Thymus (tissue), 11 donors: ENCODE results near the gene ANKRD36. TPM values are rescaled to one million over a fixed set of nuclear protein-coding genes. Genes with fewer than 3 reads are reported as not detected.
"Not testable (repeated sequence)": the region's sequence is repeated elsewhere in the genome, so short reads cannot be mapped to it uniquely, and the experiment has no call there.

ENCODE experiments used
- DNase-seq, 9 donors: peaks; one replicate each; pipeline ENCODE4 v3.0.0-alpha.2; 2013; ENCODE audit warnings: low spot score in 9 of 9, low read depth in 6 of 9, missing footprints in 1 of 9
- H3K27ac ChIP-seq, 2 donors: one replicate each; pipeline ENCODE4 v1.5.1; 2013; ENCODE audit warnings: control low read depth in 1 of 2, low read depth in 1 of 2, low read length in 1 of 2, mild to moderate bottlenecking in 1 of 2, moderate library complexity in 1 of 2
- H3K27me3 ChIP-seq, 2 donors: one replicate each; pipeline ENCODE4 v1.5.1; 2013; ENCODE audit warnings: low read length in 1 of 2; ENCODE audit not compliant: control insufficient read depth in 2 of 2, insufficient read depth in 1 of 2
- H3K36me3 ChIP-seq, 2 donors: one replicate each; pipeline ENCODE4 v1.5.1; 2013; ENCODE audit warnings: low read length in 1 of 2, mild to moderate bottlenecking in 1 of 2, moderate library complexity in 1 of 2; ENCODE audit not compliant: control insufficient read depth in 2 of 2, insufficient read depth in 2 of 2
- H3K4me1 ChIP-seq, 2 donors: one replicate each; pipeline ENCODE4 v1.5.1; 2013; ENCODE audit warnings: low read length in 2 of 2; ENCODE audit not compliant: control insufficient read depth in 2 of 2, insufficient read depth in 2 of 2
- H3K4me3 ChIP-seq, 2 donors: one replicate each; pipeline ENCODE4 v1.5.1; 2013; ENCODE audit warnings: low read length in 2 of 2, control low read depth in 1 of 2, mild to moderate bottlenecking in 1 of 2
- H3K9me3 ChIP-seq, 2 donors: one replicate each; pipeline ENCODE4 v1.5.1; 2013; ENCODE audit warnings: low read length in 1 of 2, mild to moderate bottlenecking in 1 of 2; ENCODE audit not compliant: control insufficient read depth in 2 of 2, insufficient read depth in 1 of 2
- WGBS: extraction: QIAGEN DNeasy Blood & Tissue Kit; methylation state at CpG from one replicate; pipeline ENCODE4 v1.1.7; 2013; 5-methylcytosine and 5-hydroxymethylcytosine counted together
- polyA plus RNA-seq: library from polyadenylated mRNA; stranded (reverse); fragments of 200-250 nt; gene quantifications from one replicate; pipeline ENCODE4 v1.2.3, GENCODE V29; 2013
- total RNA-seq: library from RNA; stranded (reverse); fragments of 120-200 nt; gene quantifications from one replicate; pipeline ENCODE4 v1.2.4, GENCODE V29; 2013
- donor health status: healthy.

ANKRD36 gene
- total and polyA plus RNA-seq, 2 donors = 12.9 to 26.8 TPM

- not testable (repeated sequence) for H3K36me3 ChIP-seq, H3K4me1 ChIP-seq, H3K9me3 ChIP-seq, DNase-seq, H3K4me3 ChIP-seq, H3K27ac ChIP-seq, H3K27me3 ChIP-seq
- 95% methylated on average over 9 of the region's 9 CpGs for WGBS
Observed at GRCh38 chr2:97111246-97111645, 1.7 kb upstream of the ANKRD36 start.

GRCh38 chr2:97112320-97113049 lies 468 bp upstream of the ANKRD36 start:
- WGBS = under 1% methylated on average over 40 of the region's 44 CpGs

GRCh38 chr2:97113882-97114255 lies 916 bp downstream of the ANKRD36 start:
- DNase-seq, H3K4me1 ChIP-seq, H3K9me3 ChIP-seq, H3K36me3 ChIP-seq, H3K27me3 ChIP-seq: not testable (repeated sequence)
- WGBS = 2% methylated on average over 15 of the region's 18 CpGs
- peak overlapping the region; percentile 82 to 91 for H3K27ac ChIP-seq
- H3K4me3 ChIP-seq = peak overlapping the region; percentile 60 to 65

More at GRCh38 chr2:97112320-97113049, 468 bp upstream of the ANKRD36 start:
- peak; percentile 2 to 58 (median 27) for DNase-seq
- not testable (repeated sequence) for H3K36me3 ChIP-seq, H3K27me3 ChIP-seq, H3K4me1 ChIP-seq, H3K9me3 ChIP-seq
- Histone ChIP-seq H3K27ac (peak overlapping the region; percentile 81 to 87), H3K4me3 (peak overlapping the region; percentile 59 to 60)

- not testable (repeated sequence) for DNase-seq, H3K27ac ChIP-seq, H3K36me3 ChIP-seq, H3K4me1 ChIP-seq, H3K27me3 ChIP-seq, H3K9me3 ChIP-seq, H3K4me3 ChIP-seq
- 81% methylated on average over 2 of the region's 2 CpGs for WGBS
Observed at GRCh38 chr2:97129090-97129489, 16.1 kb downstream of the ANKRD36 start.

- H3K27me3 ChIP-seq, H3K4me1 ChIP-seq, DNase-seq, H3K4me3 ChIP-seq, H3K9me3 ChIP-seq, H3K27ac ChIP-seq, H3K36me3 ChIP-seq: not testable (repeated sequence)
- 78% methylated on average over 3 of the region's 3 CpGs for WGBS
Observed at GRCh38 chr2:97144016-97144415, 31.1 kb downstream of the ANKRD36 start.

- H3K9me3 ChIP-seq, DNase-seq, H3K4me1 ChIP-seq, H3K36me3 ChIP-seq, H3K4me3 ChIP-seq, H3K27ac ChIP-seq, H3K27me3 ChIP-seq: not testable (repeated sequence)
- WGBS = 89% methylated on average over 1 of the region's 3 CpGs
Observed at GRCh38 chr2:97166548-97166947, 53.6 kb downstream of the ANKRD36 start.

GRCh38 chr2:97167938-97168337 lies 55.0 kb downstream of the ANKRD36 start:
- not testable (repeated sequence) for H3K36me3 ChIP-seq, H3K27me3 ChIP-seq, H3K4me3 ChIP-seq, H3K9me3 ChIP-seq, DNase-seq, H3K4me1 ChIP-seq, H3K27ac ChIP-seq
- WGBS = 90% methylated on average over 4 of the region's 4 CpGs

GRCh38 chr2:97168583-97168982 lies 55.6 kb downstream of the ANKRD36 start:
- H3K27ac ChIP-seq, H3K9me3 ChIP-seq, H3K4me3 ChIP-seq, H3K4me1 ChIP-seq, H3K27me3 ChIP-seq, DNase-seq, H3K36me3 ChIP-seq: not testable (repeated sequence)
- 86% methylated on average over 2 of the region's 2 CpGs for WGBS

GRCh38 chr2:97180391-97180790 lies 67.4 kb downstream of the ANKRD36 start:
- not testable (repeated sequence) for H3K9me3 ChIP-seq, H3K4me1 ChIP-seq, H3K27me3 ChIP-seq, H3K36me3 ChIP-seq, DNase-seq, H3K4me3 ChIP-seq, H3K27ac ChIP-seq
- WGBS = 95% methylated on average over 1 of the region's 1 CpG
